Cardiac septum (tissue), 1 donor: ENCODE measurements around the gene LAMB1. TPM values are rescaled to one million over a fixed set of nuclear protein-coding genes. Genes with fewer than 3 reads are reported as not detected.

Source experiments
- total RNA-seq: library from RNA; stranded (reverse); fragmentation: NEBNext Ultra II Directional; extraction: Animal tissue kit (Norgen Biotek cat#: 25700); gene quantifications from one replicate; pipeline ENCODE4 v1.2.1, GENCODE V29; 2021
- donor health status: DM: no; HTN: no; CAD: no.

Gene LAMB1
- total RNA-seq, 1 donor from 2014 or later: 55.1 TPM

Other genes with a start within 250 kb of the LAMB1 start
- not detected for gene SLC26A3, start 199.9 kb downstream of the LAMB1 start, total RNA-seq
- 299 TPM for gene DLD, start 112.0 kb downstream of the LAMB1 start, total RNA-seq
- 0.05 TPM for gene LAMB4, start 127.2 kb upstream of the LAMB1 start, total RNA-seq